K562 (cell line): ENCODE data around the gene MATN1. TPM values are rescaled to one million over a fixed set of nuclear protein-coding genes. Genes with fewer than 3 reads are reported as not detected.
A peak's percentile ranks its signal among the peaks of the same experiment; 100 is the strongest.

ENCODE experiments used
- CGGBP1 ChIP-seq: fragments of 250-450 bp; sonication (Bioruptor Pico); IDR thresholded peaks from 2 replicates; pipeline ENCODE4 v1.9.0; 2021; ENCODE audit warnings: mild to moderate bottlenecking
- EGR1 ChIP-seq: fragments of 450-650 bp; conservative IDR thresholded peaks from 2 replicates; pipeline ENCODE4 v1.6.1; 2017; ENCODE audit warnings: mild to moderate bottlenecking
- ETV6 ChIP-seq, 3 experiments: fragments of 150-350 bp in 1 of 3; sonication (generic) in 1 of 3; formaldehyde crosslinking in 1 of 3; IDR thresholded peaks; 2 replicates each; pipeline versions ENCODE4 v1.6.1 to v1.8.0; 2014 to 2022; ENCODE audit warnings: borderline replicate concordance in 2 of 3, low read depth in 2 of 3, antibody characterized with exemption in 1 of 3, low read length in 1 of 3, mild to moderate bottlenecking in 1 of 3, missing genetic modification reagents in 1 of 3
- HDAC3 ChIP-seq: fragments of 450-650 bp; IDR thresholded peaks from 2 replicates; pipeline ENCODE4 v1.6.1; 2018; ENCODE audit warnings: borderline replicate concordance, mild to moderate bottlenecking, moderate library complexity; ENCODE audit not compliant: partially characterized antibody
- HIVEP1 ChIP-seq: fragments of 250-450 bp; sonication (Bioruptor Pico); IDR thresholded peaks from 2 replicates; pipeline ENCODE4 v1.4.0; 2020; ENCODE audit warnings: mild to moderate bottlenecking
- ID3 ChIP-seq, 2 experiments: fragments of 250-450 bp in 1 of 2; fragments of 450-650 bp in 1 of 2; sonication (Bioruptor Pico) in 1 of 2; IDR thresholded peaks; 2 replicates each; pipeline versions ENCODE4 v1.6.1 to v1.8.0; 2016 to 2021; ENCODE audit warnings: mild to moderate bottlenecking in 2 of 2, moderate library complexity in 2 of 2, missing compliant biosample characterization in 1 of 2, missing genetic modification characterization in 1 of 2
- MBD1 ChIP-seq: fragments of 250-450 bp; sonication (Bioruptor Pico); IDR thresholded peaks from 2 replicates; pipeline ENCODE4 v1.8.0; 2022; ENCODE audit warnings: inconsistent platforms
- MCM2 ChIP-seq: fragments of 450-650 bp; IDR thresholded peaks from 2 replicates; pipeline ENCODE4 v1.6.1; 2017; ENCODE audit warnings: low read depth, mild to moderate bottlenecking
- MXD1 ChIP-seq: fragments of 250-450 bp; sonication (Bioruptor Pico); IDR thresholded peaks from 2 replicates; pipeline ENCODE4 v1.8.0; 2021; ENCODE audit warnings: borderline replicate concordance, mild to moderate bottlenecking, moderate library complexity; ENCODE audit not compliant: poor library complexity, severe bottlenecking
- NFE2 ChIP-seq: IDR thresholded peaks from 2 replicates; pipeline ENCODE4 v1.6.1; 2014; ENCODE audit warnings: antibody characterized with exemption, low read depth
- NFIC ChIP-seq: fragments of 450-650 bp; IDR thresholded peaks from 2 replicates; pipeline ENCODE4 v1.6.1; 2017; ENCODE audit warnings: mild to moderate bottlenecking, inconsistent platforms
- RBM39 ChIP-seq: fragments of 200-400 bp; formaldehyde crosslinking; optimal IDR thresholded peaks from 2 replicates; pipeline ENCODE3; 2018; ENCODE audit warnings: low read depth, low read length
- SNAPC5 ChIP-seq: fragments of 250-450 bp; sonication (Bioruptor Pico); IDR thresholded peaks from 2 replicates; pipeline ENCODE4 v1.8.0; 2021; ENCODE audit warnings: moderate library complexity, mild to moderate bottlenecking, inconsistent platforms
- STAT6 ChIP-seq: sonication (generic); formaldehyde crosslinking; IDR thresholded peaks from 2 replicates; pipeline ENCODE4 v1.8.1; 2023; ENCODE audit warnings: mild to moderate bottlenecking, missing genetic modification reagents
- TAF9B ChIP-seq: fragments of 450-650 bp; IDR thresholded peaks from 2 replicates; pipeline ENCODE4 v1.6.1; 2018; ENCODE audit warnings: mild to moderate bottlenecking; ENCODE audit not compliant: partially characterized antibody
- TGIF2 ChIP-seq: sonication (generic); formaldehyde crosslinking; IDR thresholded peaks from 2 replicates; pipeline ENCODE4 v1.8.1; 2022; ENCODE audit warnings: mild to moderate bottlenecking, missing genetic modification reagents, moderate library complexity
- ZBTB7A ChIP-seq: IDR thresholded peaks from 2 replicates; pipeline ENCODE4 v1.6.1; 2011; ENCODE audit warnings: low read depth, mild to moderate bottlenecking, low read length, moderate library complexity, borderline replicate concordance; ENCODE audit not compliant: control insufficient read depth
- ZNF79 ChIP-seq: fragments of 250-450 bp; sonication (Bioruptor Pico); IDR thresholded peaks from 2 replicates; pipeline ENCODE4 v1.4.0; 2020; ENCODE audit warnings: low read depth, mild to moderate bottlenecking, moderate library complexity
- polyA plus RNA-seq, 8 experiments: library from polyadenylated mRNA; depleted of rRNA in 4 of 8; stranded (reverse) in 5 of 8; unstranded in 3 of 8; fragments of >200 nt; fragmentation: Nextera tagmentation in 2 of 8; fragmentation: Illumina TruSeq in 1 of 8; extraction: Ambion mirVana in 2 of 8; extraction: Trizol in 1 of 8; gene quantifications; 2 replicates each; pipeline versions ENCODE4 v1.2.1 to v1.2.3, GENCODE V29; 2011 to 2014; ENCODE audit warnings: inconsistent platforms in 1 of 8, missing spikeins in 1 of 8
- total RNA-seq, 7 experiments: library from RNA; depleted of rRNA in 6 of 7; stranded (reverse); fragments of >200 nt in 6 of 7; fragmentation: Illumina TruSeq in 2 of 7; extraction: Trizol in 2 of 7; gene quantifications; 2 replicates each; pipeline versions ENCODE4 v1.2.1 to v1.2.3, GENCODE V29; 2011 to 2021; ENCODE audit warnings: low replicate concordance in 1 of 7

The MATN1 gene
- total and polyA plus RNA-seq, 9 of the 15 experiments (the other 6 are each of a cell fraction or from before 2014, with no cell fraction given): 0.10 to 2.3 (median 1.2) TPM

GRCh38 chr1:30718636-30719405 is 4.6 kb downstream of the MATN1 start (continued):
- TF ChIP-seq MBD1: no peak
- no peak for TF ChIP-seq TAF9B
- TF ChIP-seq NFE2: peak; percentile 2; the same call in 1 of the 2 replicates
- peak; percentile 95 for TF ChIP-seq EGR1
- TF ChIP-seq ETV6 (IDR thresholded peaks at IDR 0.05; ENCODE audit: borderline replicate concordance in 1 of 2, low read depth in 2 of 2, low read length in 1 of 2): no peak
- peak; percentile 86; the same call in 1 of the 2 replicates for TF ChIP-seq ETV6 (CRISPR knock-in tag; IDR thresholded peaks at IDR 0.05; ENCODE audit: borderline replicate concordance)
- peak; percentile 82 for TF ChIP-seq MXD1 (CRISPR knock-in tag)
- no peak; the same call in 1 of the 2 replicates for TF ChIP-seq TGIF2 (CRISPR knock-in tag)
- TF ChIP-seq ZBTB7A: peak; percentile 99
- TF ChIP-seq ZNF79 (CRISPR knock-in tag): peak; percentile 85
- TF ChIP-seq HIVEP1: peak; percentile 89
- TF ChIP-seq MCM2: no peak
- peak; percentile 76; the same call in 1 of the 2 replicates for TF ChIP-seq STAT6 (CRISPR knock-in tag)
- TF ChIP-seq NFIC: peak; percentile 91
- no peak for TF ChIP-seq RBM39
- TF ChIP-seq CGGBP1: no peak
- TF ChIP-seq HDAC3: no peak
- TF ChIP-seq SNAPC5 (CRISPR knock-in tag): no peak
- TF ChIP-seq ID3 (CRISPR knock-in tag; IDR thresholded peaks at IDR 0.05): no peak
- peak; percentile 98 for TF ChIP-seq ID3 (tag; IDR thresholded peaks at IDR 0.05)
